Spinal cord (tissue), 10 donors: ENCODE results near the gene ATG3. TPM values are rescaled to one million over a fixed set of nuclear protein-coding genes. Genes with fewer than 3 reads are reported as not detected.
"Not testable (repeated sequence)": the region's sequence is repeated elsewhere in the genome, so short reads cannot be mapped to it uniquely, and the experiment has no call there.

Experiments used
- DNase-seq, 6 donors: peaks; one replicate each; pipeline versions ENCODE4 v3.0.0 to v3.0.0-alpha.2; 2013 to 2015; ENCODE audit warnings: low spot score in 6 of 6, low read depth in 4 of 6
- H3K27ac ChIP-seq: one replicate; pipeline ENCODE4 v1.5.1; 2013; ENCODE audit warnings: low read depth, low read length, control low read depth
- H3K27me3 ChIP-seq: one replicate; pipeline ENCODE4 v1.6.1; 2013; ENCODE audit warnings: low read length; ENCODE audit not compliant: control insufficient read depth, insufficient read depth
- H3K36me3 ChIP-seq: one replicate; pipeline ENCODE4 v1.6.1; 2013; ENCODE audit warnings: low read length; ENCODE audit not compliant: control insufficient read depth, insufficient read depth
- H3K4me1 ChIP-seq: one replicate; pipeline ENCODE4 v1.6.1; 2013; ENCODE audit warnings: low read length; ENCODE audit not compliant: control insufficient read depth, insufficient read depth
- H3K4me3 ChIP-seq: one replicate; pipeline ENCODE4 v1.5.1; 2013; ENCODE audit warnings: low read depth, low read length, control low read depth
- H3K9me3 ChIP-seq: one replicate; pipeline ENCODE4 v1.6.1; 2013; ENCODE audit warnings: low read length; ENCODE audit not compliant: control insufficient read depth, insufficient read depth
- WGBS: methylation state at CpG from one replicate; pipeline ENCODE4 v1.1.5; 2013; ENCODE audit warnings: missing lambda C conversion rate; ENCODE audit not compliant: insufficient coverage; 5-methylcytosine and 5-hydroxymethylcytosine counted together
- polyA plus RNA-seq, 2 donors: library from polyadenylated mRNA; unstranded; fragments of 120-200 nt; gene quantifications; one replicate each; pipeline ENCODE4 v1.2.1, GENCODE V29; 2013; ENCODE audit not compliant: insufficient read length in 2 of 2
- total RNA-seq, 2 donors: library from RNA; depleted of rRNA in 1 of 2; stranded (reverse); fragments of 120-200 nt in 1 of 2; fragments of >200 nt in 1 of 2; gene quantifications; one replicate each; pipeline versions ENCODE4 v1.2.3 to v1.2.4, GENCODE V29; 2013 to 2014
- donor health status: healthy.

ATG3 gene
- total and polyA plus RNA-seq, 4 donors: 43.0 to 62.6 (median 49.7) TPM

- not testable (repeated sequence) for H3K27me3 ChIP-seq, H3K9me3 ChIP-seq, DNase-seq, H3K36me3 ChIP-seq, H3K4me3 ChIP-seq, H3K4me1 ChIP-seq, H3K27ac ChIP-seq
- WGBS: 100% methylated on average over 1 of the region's 3 CpGs
Measured at GRCh38 chr3:112494448-112494767, 67.4 kb downstream of the ATG3 start.

GRCh38 chr3:112492124-112492523, 69.6 kb downstream of the ATG3 start:
- Histone ChIP-seq H3K27me3 (no peaks in the 10 kb centered on the region), H3K9me3 (no peaks in the 10 kb centered on the region), H3K36me3 (no peaks in the 10 kb centered on the region), H3K4me1 (no peaks in the 10 kb centered on the region), H3K27ac (no peak overlapping the region), H3K4me3 (no peak overlapping the region)
- no CpG with 5 or more reads among the region's 1 CpG for WGBS
- no peak for DNase-seq

DNA sequence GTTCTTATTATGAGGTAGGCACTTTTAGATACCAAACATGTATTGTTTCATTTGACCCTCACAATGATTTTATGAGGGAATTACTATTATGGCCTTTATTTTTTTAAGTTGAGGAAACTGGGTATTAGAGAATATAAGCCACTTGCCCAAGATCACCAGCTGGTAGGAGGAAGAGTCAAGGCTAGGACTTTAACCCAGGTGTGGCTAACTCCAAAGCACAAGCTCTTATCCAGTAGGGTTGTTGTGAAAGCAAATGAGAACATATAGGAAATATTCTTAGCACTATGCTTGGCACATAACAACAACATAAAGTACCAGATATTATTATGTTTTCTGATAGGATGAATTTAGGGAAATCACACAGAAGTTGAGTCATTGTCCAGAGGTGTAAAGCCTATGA, 70.4 kb downstream of the ATG3 start:
- H3K27ac ChIP-seq: no peak overlapping the region
- H3K27me3 ChIP-seq: no peaks in the 10 kb centered on the region
- no peak for DNase-seq
- H3K9me3 ChIP-seq: no peaks in the 10 kb centered on the region
- no peaks in the 10 kb centered on the region for H3K4me1 ChIP-seq
- no peak overlapping the region for H3K4me3 ChIP-seq
- H3K36me3 ChIP-seq: no peaks in the 10 kb centered on the region

- H3K4me3 ChIP-seq: no peak overlapping the region
- no CpG with 5 or more reads among the region's 4 CpGs for WGBS
- H3K27me3 ChIP-seq: no peaks in the 10 kb centered on the region
- H3K4me1 ChIP-seq: no peaks in the 10 kb centered on the region
- no peaks in the 10 kb centered on the region for H3K9me3 ChIP-seq
- no peaks in the 10 kb centered on the region for H3K36me3 ChIP-seq
- H3K27ac ChIP-seq: no peak overlapping the region
- no peak for DNase-seq
Measured at GRCh38 chr3:112489674-112490479, 71.9 kb downstream of the ATG3 start.

GRCh38 chr3:112486811-112487505, 74.8 kb downstream of the ATG3 start:
- Histone ChIP-seq H3K27me3 (no peaks in the 10 kb centered on the region), H3K4me3 (no peak overlapping the region), H3K4me1 (no peaks in the 10 kb centered on the region), H3K9me3 (no peaks in the 10 kb centered on the region), H3K36me3 (no peaks in the 10 kb centered on the region), H3K27ac (no peak overlapping the region)
- DNase-seq: no peak
- no CpG with 5 or more reads among the region's 7 CpGs for WGBS

DNA sequence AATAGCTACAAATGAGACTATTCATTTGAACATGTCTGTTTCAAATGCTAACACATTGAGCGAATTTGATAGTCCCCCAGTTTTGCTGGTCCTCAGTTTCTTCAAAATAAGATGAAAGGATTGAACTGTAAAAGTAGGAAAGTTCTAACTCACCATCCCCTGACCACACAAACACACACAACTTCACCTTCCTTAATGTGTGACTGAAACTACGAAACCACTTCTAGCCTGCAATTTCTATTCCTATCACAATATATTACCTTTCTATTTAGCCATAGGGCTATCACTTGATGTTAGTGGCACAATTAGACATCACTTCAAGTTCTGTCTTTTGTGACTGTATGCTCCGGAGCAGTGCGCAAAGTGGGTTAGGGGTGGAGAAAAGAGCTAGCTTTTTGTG, 77.4 kb downstream of the ATG3 start:
- WGBS: 100% methylated on average over 1 of the region's 4 CpGs
- Histone ChIP-seq H3K27me3 (no peaks in the 10 kb centered on the region), H3K4me1 (no peaks in the 10 kb centered on the region), H3K27ac (no peak overlapping the region), H3K36me3 (no peaks in the 10 kb centered on the region), H3K4me3 (no peak overlapping the region), H3K9me3 (no peaks in the 10 kb centered on the region)
- no peak for DNase-seq

- H3K27ac ChIP-seq: no peak overlapping the region
- H3K27me3 ChIP-seq: no peaks in the 10 kb centered on the region
- no peak overlapping the region for H3K4me3 ChIP-seq
- no peaks in the 10 kb centered on the region for H3K4me1 ChIP-seq
- DNase-seq: no peak
- no CpG with 5 or more reads among the region's 1 CpG for WGBS
- no peaks in the 10 kb centered on the region for H3K9me3 ChIP-seq
- H3K36me3 ChIP-seq: no peaks in the 10 kb centered on the region
Measured at GRCh38 chr3:112482675-112483074, 79.1 kb downstream of the ATG3 start.

Other genes with a start within 250 kb of the ATG3 start
- 10 to 100 TPM; 26.7 to 38.8 TPM for gene CD200, start 228.8 kb downstream of the ATG3 start, total RNA-seq
- 100 to 1,000 TPM in 1 of 2 donors, 10 to 100 TPM in 1; 99.5 to 106 TPM for gene CD200, start 228.8 kb downstream of the ATG3 start, polyA plus RNA-seq
- gene BTLA, start 62.5 kb downstream of the ATG3 start, total RNA-seq: under 1 TPM; 0.06 to 0.10 TPM
- gene BTLA, start 62.5 kb downstream of the ATG3 start, polyA plus RNA-seq: under 1 TPM; 0.15 to 0.32 TPM
- gene SLC35A5, start 83 bp upstream of the ATG3 start, total RNA-seq: 100 to 1,000 TPM in 1 of 2 donors, 10 to 100 TPM in 1; 73.1 to 136 TPM
- 10 to 100 TPM; 70.1 to 81.6 TPM for gene SLC35A5, start 83 bp upstream of the ATG3 start, polyA plus RNA-seq
- 100 to 1,000 TPM in 1 of 2 donors, 10 to 100 TPM in 1; 59.0 to 130 TPM for gene CCDC80, start 79.2 kb upstream of the ATG3 start, total RNA-seq
- 100 to 1,000 TPM in 1 of 2 donors, 10 to 100 TPM in 1; 98.5 to 101 TPM for gene CCDC80, start 79.2 kb upstream of the ATG3 start, polyA plus RNA-seq